SK-N-SH treated with all-trans-retinoic acid at 6 μM for 48 hours (cell line): ENCODE measurements around the gene YEATS2.

Source experiments
- ATAC-seq: fragments of 200-7000 bp; cut with Tn5 transposase; 3 replicates; pipeline ENCODE4 v1.9.1; 2020; ENCODE audit warnings: mild to moderate bottlenecking, moderate library complexity
- ARNTL ChIP-seq: fragments of 450-650 bp; formaldehyde crosslinking; IDR thresholded peaks from 2 replicates; pipeline ENCODE4 v1.5.0; 2020; ENCODE audit warnings: low read depth, mild to moderate bottlenecking, moderate library complexity, borderline replicate concordance
- BACH2 ChIP-seq: fragments of 250-450 bp; sonication (Bioruptor Pico); IDR thresholded peaks from 2 replicates; pipeline ENCODE4 v1.9.0; 2021; ENCODE audit warnings: mild to moderate bottlenecking, borderline replicate concordance
- CREB5 ChIP-seq: fragments of 250-450 bp; sonication (Bioruptor Pico); IDR thresholded peaks from 2 replicates; pipeline ENCODE4 v1.5.1; 2020; ENCODE audit warnings: low read depth, mild to moderate bottlenecking, moderate library complexity
- CSDC2 ChIP-seq: fragments of 250-450 bp; sonication (Bioruptor Pico); IDR thresholded peaks from 2 replicates; pipeline ENCODE4 v1.5.0; 2020; ENCODE audit warnings: mild to moderate bottlenecking, moderate library complexity
- ESRRG ChIP-seq: fragments of 250-450 bp; sonication (Bioruptor Pico); IDR thresholded peaks from 2 replicates; pipeline ENCODE4 v1.6.1; 2021; ENCODE audit warnings: mild to moderate bottlenecking
- GLIS3 ChIP-seq: fragments of 250-450 bp; sonication (Bioruptor Pico); IDR thresholded peaks from 2 replicates; pipeline ENCODE4 v1.5.0; 2020; ENCODE audit warnings: mild to moderate bottlenecking, moderate library complexity
- ISL1 ChIP-seq: fragments of 250-450 bp; sonication (Bioruptor Pico); IDR thresholded peaks from 2 replicates; pipeline ENCODE4 v2.1.2; 2022; ENCODE audit warnings: mild to moderate bottlenecking, moderate library complexity
- OSR1 ChIP-seq: fragments of 250-450 bp; sonication (Bioruptor Pico); IDR thresholded peaks from 2 replicates; pipeline ENCODE4 v1.8.0; 2022; ENCODE audit warnings: moderate library complexity, mild to moderate bottlenecking, inconsistent platforms
- POU6F1 ChIP-seq: fragments of 250-450 bp; sonication (Bioruptor Pico); IDR thresholded peaks from 2 replicates; pipeline ENCODE4 v1.8.0; 2021; ENCODE audit warnings: low read depth, mild to moderate bottlenecking, moderate library complexity, borderline replicate concordance
- PPARA ChIP-seq: fragments of 250-450 bp; sonication (Bioruptor Pico); IDR thresholded peaks from 2 replicates; pipeline ENCODE4 v1.5.0; 2020; ENCODE audit warnings: mild to moderate bottlenecking, borderline replicate concordance
- SNAI2 ChIP-seq: fragments of 250-450 bp; sonication (Bioruptor Pico); IDR thresholded peaks from 2 replicates; pipeline ENCODE4 v1.5.0; 2020; ENCODE audit warnings: mild to moderate bottlenecking, moderate library complexity
- TCF4 ChIP-seq: fragments of 250-450 bp; sonication (Bioruptor Pico); IDR thresholded peaks from 2 replicates; pipeline ENCODE4 v1.8.0; 2021; ENCODE audit warnings: mild to moderate bottlenecking, moderate library complexity, borderline replicate concordance
- TOX ChIP-seq: fragments of 250-450 bp; sonication (Bioruptor Pico); IDR thresholded peaks from 2 replicates; pipeline ENCODE4 v1.8.0; 2021; ENCODE audit warnings: mild to moderate bottlenecking, moderate library complexity, borderline replicate concordance
- ZC3H10 ChIP-seq: fragments of 250-450 bp; sonication (Bioruptor Pico); IDR thresholded peaks from 2 replicates; pipeline ENCODE4 v1.5.1; 2021; ENCODE audit warnings: mild to moderate bottlenecking, moderate library complexity
- ZFP3 ChIP-seq: fragments of 250-450 bp; sonication (Bioruptor Pico); IDR thresholded peaks from 2 replicates; pipeline ENCODE4 v1.5.0; 2020; ENCODE audit warnings: mild to moderate bottlenecking, moderate library complexity
- ZFP30 ChIP-seq: fragments of 450-650 bp; formaldehyde crosslinking; IDR thresholded peaks from 2 replicates; pipeline ENCODE4 v1.5.0; 2022; ENCODE audit warnings: mild to moderate bottlenecking, moderate library complexity
- ZNF565 ChIP-seq: fragments of 450-650 bp; formaldehyde crosslinking; conservative IDR thresholded peaks from 2 replicates; pipeline ENCODE4 v1.5.0; 2020; ENCODE audit warnings: low read depth, mild to moderate bottlenecking, moderate library complexity
- ZNF70 ChIP-seq: fragments of 450-650 bp; formaldehyde crosslinking; IDR thresholded peaks from 2 replicates; pipeline ENCODE4 v1.5.0; 2020; ENCODE audit warnings: mild to moderate bottlenecking, moderate library complexity
- ZNF8 ChIP-seq: fragments of 450-650 bp; formaldehyde crosslinking; IDR thresholded peaks from 2 replicates; pipeline ENCODE4 v1.5.0; 2020; ENCODE audit warnings: mild to moderate bottlenecking, moderate library complexity
- TF ChIP-seq, protein P1 (sequence below): fragments of 250-450 bp; sonication (Bioruptor Pico); IDR thresholded peaks from 2 replicates; pipeline ENCODE4 v1.8.0; 2020; ENCODE audit warnings: mild to moderate bottlenecking, moderate library complexity, borderline replicate concordance
- TF ChIP-seq, protein P2 (sequence below): fragments of 250-450 bp; sonication (Bioruptor Pico); IDR thresholded peaks from 2 replicates; pipeline ENCODE4 v1.5.1; 2021; ENCODE audit warnings: mild to moderate bottlenecking, moderate library complexity

The YEATS2 gene

DNA sequence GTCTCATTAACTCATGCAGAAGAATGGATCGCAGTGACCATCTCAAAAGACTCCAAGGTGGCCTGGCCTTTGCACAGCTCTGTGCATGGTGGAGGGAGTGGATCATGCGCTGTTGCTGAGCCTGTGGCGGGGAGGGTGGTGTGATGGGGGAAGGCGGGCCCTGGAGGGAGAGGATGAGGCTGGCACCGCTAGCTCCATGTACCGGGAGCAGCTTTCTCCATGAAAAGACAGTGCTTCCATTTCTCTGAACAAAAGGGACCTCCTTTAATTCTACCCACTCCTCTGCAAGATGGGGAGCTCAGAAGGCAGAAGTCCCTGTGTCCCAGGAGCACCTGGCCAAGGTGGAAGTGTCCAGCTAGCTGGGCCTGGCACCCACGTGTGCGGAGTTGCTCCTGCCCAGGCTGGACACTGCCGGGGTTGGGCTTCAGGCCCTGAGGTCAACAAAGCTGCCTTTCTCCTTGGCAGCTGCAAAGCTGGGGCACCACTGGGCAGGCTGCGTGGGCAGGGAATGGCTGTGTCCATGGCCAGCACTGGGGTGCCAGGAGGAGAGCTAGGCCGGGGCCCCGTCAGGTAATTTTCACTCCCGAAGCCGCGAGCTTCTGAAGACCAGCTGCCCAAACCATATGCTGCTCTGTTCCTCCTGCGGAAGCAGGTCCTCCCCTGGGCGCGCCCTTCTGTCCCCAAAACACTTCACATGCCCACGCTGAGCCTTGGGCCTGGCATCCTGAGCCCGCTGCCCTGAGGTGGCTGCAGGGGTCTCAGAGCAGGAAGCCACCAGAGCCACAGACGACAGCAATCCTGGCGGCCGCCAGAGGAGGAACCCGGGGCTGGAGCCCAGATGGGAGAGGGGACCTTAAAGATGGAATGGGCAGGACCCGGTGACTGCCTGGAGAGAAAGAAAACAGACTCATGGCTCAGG, 121.4 kb downstream of the YEATS2 start (continued):
- TF ChIP-seq BACH2 (CRISPR knock-in tag) (no peak), ZNF70 (CRISPR knock-in tag) (no peak), ZNF8 (CRISPR knock-in tag) (no peak), ZNF565 (CRISPR knock-in tag) (no peak), POU6F1 (CRISPR knock-in tag) (no peak), TOX (CRISPR knock-in tag) (no peak), ARNTL (no peak), ESRRG (no peak)

DNA sequence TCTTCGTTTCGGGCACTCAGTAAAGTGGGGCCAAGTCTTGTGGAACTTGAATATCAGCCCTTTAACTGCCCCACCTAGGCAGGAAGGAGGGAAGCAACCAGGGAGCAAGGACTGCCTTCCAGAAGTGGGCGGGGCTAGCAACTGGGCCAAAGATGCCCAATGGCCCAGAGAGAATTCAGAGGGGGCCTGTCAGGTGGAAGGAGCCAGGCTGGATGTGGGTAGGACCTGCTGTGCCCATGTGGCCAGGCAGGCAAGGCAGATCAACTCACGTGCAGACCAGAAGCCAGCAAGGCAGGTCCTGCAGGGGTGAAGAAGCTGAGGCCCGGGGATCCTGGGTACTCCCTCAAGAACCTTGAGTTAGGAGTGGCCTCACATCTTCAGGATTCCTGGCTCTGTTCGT, 122.2 kb downstream of the YEATS2 start:
- ATAC-seq: no peak
- TF ChIP-seq TCF4 (CRISPR knock-in tag) (no peak), ZC3H10 (CRISPR knock-in tag) (no peak), ISL1 (CRISPR knock-in tag) (no peak), PPARA (CRISPR knock-in tag) (no peak), ESRRG (no peak), OSR1 (CRISPR knock-in tag) (no peak), CSDC2 (CRISPR knock-in tag) (no peak), SNAI2 (no peak), ZFP3 (CRISPR knock-in tag) (no peak), ZNF565 (CRISPR knock-in tag) (no peak), ARNTL (no peak), ZNF8 (CRISPR knock-in tag) (no peak), BACH2 (CRISPR knock-in tag) (no peak)
- TF ChIP-seq, protein P1, sequence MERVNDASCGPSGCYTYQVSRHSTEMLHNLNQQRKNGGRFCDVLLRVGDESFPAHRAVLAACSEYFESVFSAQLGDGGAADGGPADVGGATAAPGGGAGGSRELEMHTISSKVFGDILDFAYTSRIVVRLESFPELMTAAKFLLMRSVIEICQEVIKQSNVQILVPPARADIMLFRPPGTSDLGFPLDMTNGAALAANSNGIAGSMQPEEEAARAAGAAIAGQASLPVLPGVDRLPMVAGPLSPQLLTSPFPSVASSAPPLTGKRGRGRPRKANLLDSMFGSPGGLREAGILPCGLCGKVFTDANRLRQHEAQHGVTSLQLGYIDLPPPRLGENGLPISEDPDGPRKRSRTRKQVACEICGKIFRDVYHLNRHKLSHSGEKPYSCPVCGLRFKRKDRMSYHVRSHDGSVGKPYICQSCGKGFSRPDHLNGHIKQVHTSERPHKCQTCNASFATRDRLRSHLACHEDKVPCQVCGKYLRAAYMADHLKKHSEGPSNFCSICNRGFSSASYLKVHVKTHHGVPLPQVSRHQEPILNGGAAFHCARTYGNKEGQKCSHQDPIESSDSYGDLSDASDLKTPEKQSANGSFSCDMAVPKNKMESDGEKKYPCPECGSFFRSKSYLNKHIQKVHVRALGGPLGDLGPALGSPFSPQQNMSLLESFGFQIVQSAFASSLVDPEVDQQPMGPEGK (CRISPR knock-in tag): no peak
- TF ChIP-seq, protein P2, sequence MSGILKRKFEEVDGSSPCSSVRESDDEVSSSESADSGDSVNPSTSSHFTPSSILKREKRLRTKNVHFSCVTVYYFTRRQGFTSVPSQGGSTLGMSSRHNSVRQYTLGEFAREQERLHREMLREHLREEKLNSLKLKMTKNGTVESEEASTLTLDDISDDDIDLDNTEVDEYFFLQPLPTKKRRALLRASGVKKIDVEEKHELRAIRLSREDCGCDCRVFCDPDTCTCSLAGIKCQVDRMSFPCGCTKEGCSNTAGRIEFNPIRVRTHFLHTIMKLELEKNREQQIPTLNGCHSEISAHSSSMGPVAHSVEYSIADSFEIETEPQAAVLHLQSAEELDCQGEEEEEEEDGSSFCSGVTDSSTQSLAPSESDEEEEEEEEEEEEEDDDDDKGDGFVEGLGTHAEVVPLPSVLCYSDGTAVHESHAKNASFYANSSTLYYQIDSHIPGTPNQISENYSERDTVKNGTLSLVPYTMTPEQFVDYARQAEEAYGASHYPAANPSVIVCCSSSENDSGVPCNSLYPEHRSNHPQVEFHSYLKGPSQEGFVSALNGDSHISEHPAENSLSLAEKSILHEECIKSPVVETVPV (CRISPR knock-in tag): no peak

DNA sequence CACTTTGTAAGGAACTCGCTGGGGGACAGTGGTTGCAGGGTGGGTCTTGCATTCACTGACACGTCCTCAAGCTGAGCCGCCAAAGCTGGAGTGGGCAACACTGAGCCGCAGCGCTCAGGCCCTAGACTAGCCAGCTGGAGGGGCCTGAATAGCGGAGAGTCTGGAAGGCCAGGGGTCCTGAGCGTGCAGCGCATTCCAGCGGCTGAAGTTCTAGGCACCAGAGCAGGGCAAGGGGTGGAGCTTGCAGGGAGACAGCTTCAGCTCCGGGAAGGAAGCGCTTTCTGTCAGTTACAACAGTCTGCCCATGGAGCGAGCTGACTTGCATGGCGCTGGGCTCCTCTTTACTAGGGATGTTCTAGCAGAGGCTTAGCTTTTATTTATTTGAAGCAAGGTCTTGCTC, 125.0 kb downstream of the YEATS2 start:
- ATAC-seq: no peak
- TF ChIP-seq PPARA (CRISPR knock-in tag) (no peak), CSDC2 (CRISPR knock-in tag) (no peak), BACH2 (CRISPR knock-in tag) (no peak), GLIS3 (CRISPR knock-in tag) (no peak), ZFP30 (CRISPR knock-in tag) (no peak), POU6F1 (CRISPR knock-in tag) (no peak), ZFP3 (CRISPR knock-in tag) (no peak), CREB5 (CRISPR knock-in tag) (no peak), ZNF8 (CRISPR knock-in tag) (no peak), ZNF565 (CRISPR knock-in tag) (no peak)
- TF ChIP-seq, protein P1 (CRISPR knock-in tag): no peak
